Astrocyte of the spinal cord (primary cell): ENCODE results near the gene HELZ.

Experiments
- DNase-seq: peaks from one replicate; pipeline ENCODE4 v3.0.0; 2011; ENCODE audit warnings: low read depth, low spot score
- H3K4me3 ChIP-seq: 2 replicates; pipeline ENCODE4 v1.5.1; 2011; ENCODE audit warnings: low read depth, mild to moderate bottlenecking, low read length, moderate library complexity
- in situ Hi-C: cut with HindIII; loops from 2 replicates; pipeline ENCODE4 v1.10.0; 2017; ENCODE audit warnings: low sequenced_read_pairs
- TF ChIP-seq, protein P1 (sequence below): IDR thresholded peaks from 2 replicates; pipeline ENCODE4 v1.5.1; 2012; ENCODE audit warnings: low read depth, mild to moderate bottlenecking, low read length, inconsistent platforms

HELZ gene

GRCh38 chr17:67030641-67031040, 214.4 kb downstream of the HELZ start:
- TF ChIP-seq, protein P1, sequence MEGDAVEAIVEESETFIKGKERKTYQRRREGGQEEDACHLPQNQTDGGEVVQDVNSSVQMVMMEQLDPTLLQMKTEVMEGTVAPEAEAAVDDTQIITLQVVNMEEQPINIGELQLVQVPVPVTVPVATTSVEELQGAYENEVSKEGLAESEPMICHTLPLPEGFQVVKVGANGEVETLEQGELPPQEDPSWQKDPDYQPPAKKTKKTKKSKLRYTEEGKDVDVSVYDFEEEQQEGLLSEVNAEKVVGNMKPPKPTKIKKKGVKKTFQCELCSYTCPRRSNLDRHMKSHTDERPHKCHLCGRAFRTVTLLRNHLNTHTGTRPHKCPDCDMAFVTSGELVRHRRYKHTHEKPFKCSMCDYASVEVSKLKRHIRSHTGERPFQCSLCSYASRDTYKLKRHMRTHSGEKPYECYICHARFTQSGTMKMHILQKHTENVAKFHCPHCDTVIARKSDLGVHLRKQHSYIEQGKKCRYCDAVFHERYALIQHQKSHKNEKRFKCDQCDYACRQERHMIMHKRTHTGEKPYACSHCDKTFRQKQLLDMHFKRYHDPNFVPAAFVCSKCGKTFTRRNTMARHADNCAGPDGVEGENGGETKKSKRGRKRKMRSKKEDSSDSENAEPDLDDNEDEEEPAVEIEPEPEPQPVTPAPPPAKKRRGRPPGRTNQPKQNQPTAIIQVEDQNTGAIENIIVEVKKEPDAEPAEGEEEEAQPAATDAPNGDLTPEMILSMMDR = no peak
- in situ Hi-C loops = no loop called here
- H3K4me3 ChIP-seq = no peak overlapping the region
- DNase-seq = no peak

DNA sequence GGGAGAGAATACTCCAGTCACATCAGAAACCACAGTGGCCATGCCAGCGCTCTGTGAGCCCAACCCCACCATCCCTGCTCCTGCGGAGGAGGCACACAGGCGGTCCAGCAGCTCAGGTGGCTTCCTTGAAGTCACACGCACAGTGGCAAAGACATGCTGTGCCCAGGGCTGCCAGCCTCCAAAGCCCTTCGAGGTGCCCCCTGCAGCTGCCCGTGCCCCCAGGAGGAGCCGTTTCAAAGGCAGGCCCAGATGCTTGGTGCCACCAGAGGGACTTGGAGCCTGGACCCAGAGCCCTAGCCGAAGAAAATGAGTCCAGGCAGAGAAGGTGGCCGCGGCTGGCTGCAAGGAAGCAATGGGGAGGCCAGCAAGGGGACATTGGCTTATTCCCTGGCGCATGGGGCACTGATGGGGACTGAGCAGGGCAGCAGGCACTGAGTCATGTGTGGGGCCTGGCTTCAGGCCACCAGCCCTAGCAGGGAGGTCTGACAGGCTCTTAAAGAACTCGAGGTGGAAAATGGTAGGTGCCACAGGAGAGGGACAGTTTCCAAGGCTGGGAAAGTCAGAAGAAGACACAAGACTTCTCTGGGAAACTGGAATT, 217.9 kb downstream of the HELZ start:
- no peak for DNase-seq
- TF ChIP-seq, protein P1 = no peak
- in situ Hi-C loops = no loop called here
- no peak overlapping the region for H3K4me3 ChIP-seq

- TF ChIP-seq, protein P1 = no peak
- in situ Hi-C loops = no loop called here
- no peak overlapping the region for H3K4me3 ChIP-seq
- no peak for DNase-seq
Observed at GRCh38 chr17:67026341-67026740, 218.7 kb downstream of the HELZ start.

DNA sequence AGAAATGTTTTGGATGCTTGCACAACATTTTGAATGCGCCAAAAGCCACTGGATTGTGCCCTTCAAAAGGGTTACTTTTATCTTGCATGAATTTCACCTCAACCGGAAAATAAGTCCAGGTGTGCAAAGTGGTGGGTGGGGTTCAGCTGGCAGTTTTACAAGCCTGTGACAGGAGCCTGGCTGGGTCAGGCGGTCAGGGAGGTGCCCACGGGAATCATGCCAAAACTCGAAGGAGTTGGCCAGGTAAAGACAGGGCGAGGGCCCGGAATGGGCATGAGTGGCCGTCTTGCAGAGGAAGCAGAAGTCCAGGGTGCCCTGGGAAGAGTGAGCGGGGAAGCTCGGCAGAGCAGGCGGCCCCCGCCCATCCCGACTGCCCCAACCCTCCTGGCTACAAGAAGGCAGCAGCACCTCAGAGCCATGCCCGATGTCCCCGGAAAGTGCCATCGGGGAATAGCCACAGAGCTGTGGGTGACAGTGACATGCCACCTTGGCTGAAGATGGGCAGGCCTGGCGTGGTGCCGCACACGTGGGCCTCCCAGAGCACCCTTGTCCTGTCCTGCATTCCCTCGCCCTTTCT, 219.7 kb downstream of the HELZ start:
- TF ChIP-seq, protein P1 = no peak
- in situ Hi-C loops = no loop called here
- no peak for DNase-seq
- no peak overlapping the region for H3K4me3 ChIP-seq

GRCh38 chr17:67024736-67025135, 220.3 kb downstream of the HELZ start:
- H3K4me3 ChIP-seq = no peak overlapping the region
- in situ Hi-C loops = no loop called here
- TF ChIP-seq, protein P1 = no peak
- DNase-seq = no peak

- in situ Hi-C loops = no loop called here
- H3K4me3 ChIP-seq = no peak overlapping the region
- DNase-seq = no peak
- TF ChIP-seq, protein P1 = no peak
Observed at GRCh38 chr17:67022451-67022810, 222.6 kb downstream of the HELZ start.
